AG04450 (cell line): Measurements from ENCODE around the gene LRRC2. TPM values are rescaled to one million over a fixed set of nuclear protein-coding genes. Genes with fewer than 3 reads are reported as not detected.

Experiments
- CTCF ChIA-PET: fragments of 300-600, 350-600 bp; formaldehyde crosslinking; extraction: SDS; loops from one replicate; lab custom pipeline; 2022; ENCODE audit warnings: antibody characterized with exemption, inconsistent platforms; lab: Charles Lee
- POLR2A ChIA-PET: fragments of 350-600 bp; formaldehyde crosslinking; extraction: SDS; loops from one replicate; lab custom pipeline; 2021; ENCODE audit warnings: antibody characterized with exemption, inconsistent platforms; lab: Yijun Ruan, JAX
- DNase-seq: peaks from one replicate; pipeline ENCODE4 v3.0.0-alpha.2; 2011; ENCODE audit warnings: low read depth, low spot score
- H3K27ac ChIP-seq: one replicate; pipeline ENCODE4 v1.5.1; 2012; ENCODE audit warnings: low read depth, low read length, control low read depth
- H3K27me3 ChIP-seq: one replicate; pipeline ENCODE4 v1.6.0; 2012; ENCODE audit warnings: low read length; ENCODE audit not compliant: control insufficient read depth, insufficient read depth
- H3K4me3 ChIP-seq: 2 replicates; pipeline ENCODE4 v1.5.1; 2011; ENCODE audit warnings: mild to moderate bottlenecking, low read depth, low read length, control low read depth
- H3K9me3 ChIP-seq: 2 replicates; pipeline ENCODE4 v1.5.1; 2012; ENCODE audit warnings: low read length; ENCODE audit not compliant: control insufficient read depth, insufficient read depth
- polyA plus RNA-seq: library from polyadenylated mRNA; depleted of rRNA; stranded (reverse); fragments of >200 nt; gene quantifications from 2 replicates; pipeline ENCODE4 v1.2.3, GENCODE V29; 2011
- TF ChIP-seq, protein P1 (sequence below): IDR thresholded peaks from 2 replicates; pipeline ENCODE4 v1.5.1; 2011; ENCODE audit warnings: low read depth, low read length, control low read depth, inconsistent platforms

Gene LRRC2
- polyA plus RNA-seq, 1 experiment, result 4.2 TPM

DNA sequence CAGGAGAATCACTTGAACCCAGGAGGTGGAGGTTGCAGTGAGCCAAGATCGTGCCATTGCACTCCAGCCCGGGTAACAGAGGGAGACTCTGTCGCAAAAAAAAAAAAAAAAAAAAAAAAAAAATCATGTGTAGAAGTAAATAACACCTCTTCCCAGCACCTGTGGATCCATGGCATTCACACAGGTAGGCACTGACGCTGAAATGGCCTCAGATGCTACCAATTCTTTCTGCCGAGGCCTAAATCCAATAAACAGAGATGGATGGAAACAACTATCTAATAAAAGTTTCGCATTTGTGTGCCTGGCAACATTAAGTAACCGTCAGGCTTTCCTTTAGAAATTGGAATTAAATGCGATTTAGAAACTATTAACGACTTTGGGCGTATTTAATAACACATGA, 10.3 kb upstream of the LRRC2 start:
- CTCF ChIA-PET, result no interaction called here
- POLR2A ChIA-PET, result no interaction called here
- TF ChIP-seq, protein P1, sequence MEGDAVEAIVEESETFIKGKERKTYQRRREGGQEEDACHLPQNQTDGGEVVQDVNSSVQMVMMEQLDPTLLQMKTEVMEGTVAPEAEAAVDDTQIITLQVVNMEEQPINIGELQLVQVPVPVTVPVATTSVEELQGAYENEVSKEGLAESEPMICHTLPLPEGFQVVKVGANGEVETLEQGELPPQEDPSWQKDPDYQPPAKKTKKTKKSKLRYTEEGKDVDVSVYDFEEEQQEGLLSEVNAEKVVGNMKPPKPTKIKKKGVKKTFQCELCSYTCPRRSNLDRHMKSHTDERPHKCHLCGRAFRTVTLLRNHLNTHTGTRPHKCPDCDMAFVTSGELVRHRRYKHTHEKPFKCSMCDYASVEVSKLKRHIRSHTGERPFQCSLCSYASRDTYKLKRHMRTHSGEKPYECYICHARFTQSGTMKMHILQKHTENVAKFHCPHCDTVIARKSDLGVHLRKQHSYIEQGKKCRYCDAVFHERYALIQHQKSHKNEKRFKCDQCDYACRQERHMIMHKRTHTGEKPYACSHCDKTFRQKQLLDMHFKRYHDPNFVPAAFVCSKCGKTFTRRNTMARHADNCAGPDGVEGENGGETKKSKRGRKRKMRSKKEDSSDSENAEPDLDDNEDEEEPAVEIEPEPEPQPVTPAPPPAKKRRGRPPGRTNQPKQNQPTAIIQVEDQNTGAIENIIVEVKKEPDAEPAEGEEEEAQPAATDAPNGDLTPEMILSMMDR, result no peak
- Histone ChIP-seq H3K27me3 (peaks cover 47% of the 10 kb centered on the region), H3K4me3 (no peak overlapping the region), H3K9me3 (no peaks in the 10 kb centered on the region; the same call in 1 of the 2 replicates), H3K27ac (no peak overlapping the region)
- DNase-seq, result no peak

- TF ChIP-seq, protein P1, result no peak
- no peak for DNase-seq
- ChIA-PET CTCF (interaction anchor here (0.5 to 1.6 kb wide), 3 partner anchors 60 to 87 kb away, joined by 3 to 4 read pairs (median 4); no protein-coding TSS in a partner anchor), POLR2A (no interaction called here)
- H3K27me3 ChIP-seq, result peaks cover 47% of the 10 kb centered on the region
- no peak overlapping the region for H3K4me3 ChIP-seq
- H3K27ac ChIP-seq, result no peak overlapping the region
- H3K9me3 ChIP-seq, result no peaks in the 10 kb centered on the region; the same call in 1 of the 2 replicates
Observed at GRCh38 chr3:46575577-46576222, 9.6 kb upstream of the LRRC2 start.

DNA sequence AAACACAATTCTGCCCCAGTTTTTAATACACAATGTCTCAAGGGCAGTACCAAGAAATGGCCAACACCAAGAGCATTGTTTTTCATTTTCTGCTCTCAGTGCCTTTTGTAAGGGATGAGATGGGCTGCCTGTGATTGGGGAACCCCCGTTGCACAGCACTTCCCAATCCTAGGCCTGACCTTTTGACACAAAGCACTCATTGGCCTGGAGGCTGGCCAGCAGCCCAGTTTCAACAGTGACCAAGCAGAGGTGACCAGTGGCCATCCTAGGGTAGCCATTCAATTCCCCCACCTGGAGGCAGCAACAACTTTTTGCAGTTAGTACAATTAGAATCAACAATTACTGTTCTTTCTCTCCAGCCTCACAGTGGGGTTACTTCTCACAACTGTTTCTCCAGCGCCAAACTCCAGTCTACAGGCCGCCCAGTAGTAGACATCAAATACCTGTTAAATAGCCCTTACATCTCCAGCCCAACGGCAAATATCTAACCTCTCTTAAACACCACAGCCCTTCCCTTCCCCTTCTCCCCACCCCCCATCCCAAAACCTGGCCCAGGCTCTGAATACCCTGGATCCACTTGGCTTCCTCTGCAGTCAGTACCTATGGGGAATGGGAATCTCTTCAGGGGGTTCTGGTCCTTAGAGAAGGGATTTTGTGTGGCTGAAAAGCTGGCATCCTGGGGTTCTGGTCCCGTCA, 8.9 kb upstream of the LRRC2 start:
- H3K27ac ChIP-seq, result no peak overlapping the region
- POLR2A ChIA-PET, result no interaction called here

GRCh38 chr3:46574243-46574646, 8.1 kb upstream of the LRRC2 start:
- CTCF ChIA-PET, result interaction anchor here (1.6 kb wide), 1 partner anchor 85 kb away, joined by 4 read pairs; no protein-coding TSS in a partner anchor
- peaks cover 35% of the 10 kb centered on the region for H3K27me3 ChIP-seq
- TF ChIP-seq, protein P1, result no peak

More for the DNA sequence above, 8.9 kb upstream of the LRRC2 start:
- CTCF ChIA-PET, result interaction anchor here (0.5 to 1.6 kb wide), 3 partner anchors 60 to 87 kb away, joined by 3 to 4 read pairs (median 4); no protein-coding TSS in a partner anchor
- TF ChIP-seq, protein P1, result no peak
- Histone ChIP-seq H3K27me3 (peaks cover 41% of the 10 kb centered on the region), H3K9me3 (no peaks in the 10 kb centered on the region; the same call in 1 of the 2 replicates), H3K4me3 (no peak overlapping the region)
- no peak for DNase-seq

GRCh38 chr3:46573701-46574100, 7.6 kb upstream of the LRRC2 start:
- CTCF ChIA-PET, result no interaction called here

More at GRCh38 chr3:46574243-46574646, 8.1 kb upstream of the LRRC2 start:
- DNase-seq, result no peak
- Histone ChIP-seq H3K9me3 (no peaks in the 10 kb centered on the region; the same call in 1 of the 2 replicates), H3K4me3 (no peak overlapping the region), H3K27ac (no peak overlapping the region)
- POLR2A ChIA-PET, result no interaction called here

More at GRCh38 chr3:46573701-46574100, 7.6 kb upstream of the LRRC2 start:
- POLR2A ChIA-PET, result no interaction called here
- Histone ChIP-seq H3K27ac (no peak overlapping the region), H3K9me3 (no peaks in the 10 kb centered on the region; the same call in 1 of the 2 replicates), H3K4me3 (no peak overlapping the region), H3K27me3 (peaks cover 32% of the 10 kb centered on the region)
- TF ChIP-seq, protein P1, result no peak
- no peak for DNase-seq
